HS-5 (cell line): ENCODE results near the gene FBXL19.

Experiments
- DNase-seq: peaks from one replicate; pipeline ENCODE4 v3.0.0-alpha.2; 2012; ENCODE audit warnings: low read depth

FBXL19 gene

DNA sequence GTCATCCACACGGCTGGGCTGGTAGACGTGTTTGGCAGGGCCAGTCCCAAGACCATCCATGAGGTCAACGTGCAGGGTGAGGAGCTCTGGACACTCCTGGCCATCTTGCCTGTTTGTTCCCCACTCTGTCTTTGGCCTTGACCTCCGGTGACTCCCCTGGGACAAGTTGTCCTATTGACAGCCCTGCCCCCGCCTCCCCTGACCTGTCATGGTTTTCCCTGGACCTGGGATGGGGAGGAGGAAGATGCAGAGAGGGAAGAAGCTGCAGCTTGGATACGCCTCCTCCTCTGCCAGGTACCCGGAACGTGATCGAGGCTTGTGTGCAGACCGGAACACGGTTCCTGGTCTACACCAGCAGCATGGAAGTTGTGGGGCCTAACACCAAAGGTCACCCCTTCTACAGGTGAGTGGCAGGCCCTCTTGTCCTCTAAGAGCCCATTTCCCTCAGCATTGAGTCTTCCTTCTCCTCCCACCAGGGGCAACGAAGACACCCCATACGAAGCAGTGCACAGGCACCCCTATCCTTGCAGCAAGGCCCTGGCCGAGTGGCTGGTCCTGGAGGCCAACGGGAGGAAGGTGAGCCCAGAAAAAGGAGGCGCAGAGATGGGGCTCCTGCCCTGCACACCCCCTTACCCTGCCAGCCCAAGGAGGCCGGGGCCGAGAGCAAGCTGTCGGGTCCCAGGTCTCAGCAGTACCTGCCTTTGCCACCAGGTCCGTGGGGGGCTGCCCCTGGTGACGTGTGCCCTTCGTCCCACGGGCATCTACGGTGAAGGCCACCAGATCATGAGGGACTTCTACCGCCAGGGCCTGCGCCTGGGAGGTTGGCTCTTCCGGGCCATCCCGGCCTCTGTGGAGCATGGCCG is 63.0 kb downstream of the FBXL19 start:
- DNase-seq: no peak

DNA sequence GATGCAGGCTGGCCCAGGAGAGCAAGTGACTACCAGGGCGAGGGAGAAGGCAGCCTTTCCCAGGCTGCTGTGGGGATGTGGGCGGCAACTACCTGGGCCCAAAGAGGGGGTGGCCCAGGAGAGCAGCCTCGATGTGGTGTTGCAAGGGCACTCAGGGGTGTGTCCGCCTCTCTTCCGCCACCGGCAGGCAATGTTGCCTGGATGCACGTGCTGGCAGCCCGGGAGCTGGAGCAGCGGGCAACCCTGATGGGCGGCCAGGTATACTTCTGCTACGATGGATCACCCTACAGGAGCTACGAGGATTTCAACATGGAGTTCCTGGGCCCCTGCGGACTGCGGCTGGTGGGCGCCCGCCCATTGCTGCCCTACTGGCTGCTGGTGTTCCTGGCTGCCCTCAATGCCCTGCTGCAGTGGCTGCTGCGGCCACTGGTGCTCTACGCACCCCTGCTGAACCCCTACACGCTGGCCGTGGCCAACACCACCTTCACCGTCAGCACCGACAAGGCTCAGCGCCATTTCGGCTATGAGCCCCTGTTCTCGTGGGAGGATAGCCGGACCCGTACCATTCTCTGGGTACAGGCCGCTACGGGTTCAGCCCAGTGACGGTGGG is 64.3 kb downstream of the FBXL19 start:
- DNase-seq: no peak

DNA sequence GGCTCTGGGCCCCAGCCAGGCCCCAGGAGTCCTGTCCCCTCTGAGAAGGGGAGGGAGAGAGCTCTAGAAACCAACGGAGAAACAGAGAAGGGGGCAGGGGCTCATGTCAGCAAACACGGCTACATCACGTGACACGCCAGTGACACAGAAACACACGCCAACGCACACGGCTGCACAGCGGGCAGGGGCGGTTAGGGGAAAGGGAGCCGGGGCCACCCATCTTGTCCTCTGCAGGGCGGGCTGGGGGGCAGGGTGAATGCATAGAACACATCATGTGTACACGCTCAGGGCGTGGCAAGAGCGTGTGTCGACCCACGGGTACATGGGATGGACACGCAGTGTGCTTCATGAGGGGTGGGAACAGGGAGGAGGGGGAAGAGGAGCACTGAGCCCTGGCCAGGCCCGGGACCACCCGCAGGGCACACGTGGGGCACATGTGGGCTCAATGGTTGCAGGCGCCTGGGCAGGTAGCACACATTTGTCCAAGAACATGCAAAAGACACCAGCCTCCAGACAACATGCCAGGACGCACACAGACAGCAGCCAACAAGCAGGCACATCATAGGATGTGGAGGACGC is 66.2 kb downstream of the FBXL19 start:
- DNase-seq: no peak

DNA sequence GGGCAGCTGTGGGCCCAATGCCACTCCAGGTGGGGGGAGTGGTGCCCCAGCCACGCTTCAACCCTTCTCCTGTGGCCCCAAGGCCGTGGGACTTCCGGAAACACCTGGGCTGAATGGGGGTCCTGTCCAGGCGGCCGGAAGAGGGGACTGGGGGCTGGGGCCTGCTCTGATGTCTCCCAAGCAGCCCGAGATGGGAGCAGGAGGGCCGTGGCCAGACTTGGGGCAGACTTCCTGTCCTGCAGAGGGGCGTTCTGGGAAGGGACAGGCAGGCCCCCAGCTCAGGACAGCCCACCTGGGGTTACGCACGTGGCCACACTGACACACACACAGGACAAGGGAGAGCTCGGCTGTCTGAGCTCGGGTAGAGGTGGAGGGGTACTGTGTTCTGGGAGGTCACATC is 66.7 kb downstream of the FBXL19 start:
- DNase-seq: no peak

DNA sequence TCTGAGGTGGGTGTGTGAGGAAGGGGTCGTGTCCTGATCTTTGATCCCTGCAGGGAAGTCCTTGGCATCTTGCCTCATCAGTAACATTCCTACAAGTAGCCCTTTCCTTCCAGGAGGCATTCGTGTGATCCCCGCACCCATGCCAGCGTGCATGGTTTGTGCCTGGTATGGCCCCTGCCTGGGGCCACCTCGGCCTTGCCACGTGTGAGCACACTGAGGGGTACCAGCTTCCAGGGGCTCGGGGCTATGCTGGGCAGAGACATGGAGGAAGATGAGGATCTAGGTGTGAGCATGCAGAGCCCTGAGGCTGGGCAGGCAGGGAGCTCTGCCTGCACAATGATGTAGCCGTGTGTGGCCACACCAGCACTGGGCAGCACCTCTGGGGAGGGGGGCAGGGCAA is 67.7 kb downstream of the FBXL19 start:
- no peak for DNase-seq

DNA sequence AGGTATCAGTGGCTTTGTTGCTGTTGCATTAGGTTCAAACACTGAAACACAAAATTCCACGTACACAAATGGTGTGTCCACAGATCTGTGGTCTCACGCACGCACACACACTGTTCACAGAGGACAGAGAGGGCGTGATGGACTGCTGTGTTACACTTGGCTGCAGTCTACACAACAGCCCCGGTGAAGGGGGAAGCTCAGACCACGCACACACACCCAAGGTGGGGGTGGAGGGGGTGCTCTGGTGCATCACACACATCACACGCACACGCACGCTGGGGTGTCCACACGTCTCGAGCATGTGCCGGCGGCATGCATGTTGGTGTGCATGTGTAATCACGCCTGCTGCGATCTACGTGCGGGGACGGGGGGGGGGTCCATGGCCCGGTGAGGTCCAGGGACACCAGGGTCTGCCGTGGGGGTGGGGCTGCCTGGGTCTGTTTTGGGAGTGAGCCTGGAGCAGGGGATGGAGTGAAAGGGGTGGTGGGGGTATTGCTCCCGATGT is 69.0 kb downstream of the FBXL19 start:
- no peak for DNase-seq

DNA sequence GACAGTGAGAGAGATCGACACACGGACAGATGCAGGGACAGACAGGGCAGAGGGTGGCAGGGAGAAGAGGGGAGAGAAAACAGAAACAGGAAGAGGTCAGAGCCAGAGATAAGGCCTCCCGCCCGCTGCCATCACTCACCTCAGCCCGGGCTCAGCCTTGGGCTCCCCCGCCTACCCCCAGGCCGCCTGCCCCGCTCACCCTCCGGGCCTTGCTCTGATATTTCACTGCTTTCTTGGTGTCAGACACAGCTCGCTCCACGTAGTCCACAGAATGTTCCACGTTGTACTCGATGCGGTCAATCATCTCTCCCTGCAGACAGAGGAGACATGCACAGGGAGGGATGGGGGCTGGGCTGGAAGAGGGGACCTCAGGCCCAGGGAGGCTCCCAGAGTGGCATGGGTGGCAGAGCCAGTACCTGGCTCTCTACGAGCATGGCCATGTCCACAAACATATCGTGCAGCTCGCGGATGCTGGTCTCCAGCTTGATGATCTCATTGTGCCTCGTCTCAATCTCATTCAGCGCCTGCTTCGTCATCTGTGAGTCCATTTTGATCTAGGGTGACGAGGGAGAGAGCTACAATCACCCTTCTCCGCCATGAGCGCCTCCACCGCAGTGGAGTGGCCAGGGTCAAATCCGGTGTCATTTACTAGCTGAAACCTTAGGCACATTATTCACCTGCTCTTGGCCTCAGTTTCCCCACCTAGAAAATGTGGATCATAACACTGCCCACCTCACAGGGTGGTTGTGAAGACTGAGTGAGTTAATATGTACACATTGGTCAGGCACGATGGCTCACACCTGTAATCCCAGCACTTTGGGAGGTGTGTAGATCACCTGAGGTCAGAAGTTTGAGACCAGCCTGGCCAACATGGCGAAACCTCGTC is 69.8 kb downstream of the FBXL19 start:
- no peak for DNase-seq

DNA sequence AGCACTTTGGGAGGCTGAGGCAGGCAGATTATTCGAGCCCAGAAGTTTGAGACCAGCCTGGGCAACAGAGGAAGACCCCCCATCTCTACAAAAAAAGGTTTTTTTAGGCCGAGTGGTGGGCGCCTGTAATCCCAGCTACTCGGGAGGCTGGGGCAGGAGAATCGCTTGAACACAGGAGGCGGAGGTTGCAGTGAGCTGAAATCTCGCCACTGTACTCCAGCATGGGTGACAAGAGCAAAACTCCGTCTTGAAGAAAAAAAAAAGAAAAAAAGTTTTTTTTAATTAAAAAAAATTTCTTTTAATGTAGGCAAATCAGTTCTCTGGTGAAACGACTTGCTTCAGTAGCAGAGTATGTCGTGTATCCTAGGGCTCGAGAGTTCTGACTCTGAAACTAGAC is 72.6 kb downstream of the FBXL19 start:
- DNase-seq: no peak

DNA sequence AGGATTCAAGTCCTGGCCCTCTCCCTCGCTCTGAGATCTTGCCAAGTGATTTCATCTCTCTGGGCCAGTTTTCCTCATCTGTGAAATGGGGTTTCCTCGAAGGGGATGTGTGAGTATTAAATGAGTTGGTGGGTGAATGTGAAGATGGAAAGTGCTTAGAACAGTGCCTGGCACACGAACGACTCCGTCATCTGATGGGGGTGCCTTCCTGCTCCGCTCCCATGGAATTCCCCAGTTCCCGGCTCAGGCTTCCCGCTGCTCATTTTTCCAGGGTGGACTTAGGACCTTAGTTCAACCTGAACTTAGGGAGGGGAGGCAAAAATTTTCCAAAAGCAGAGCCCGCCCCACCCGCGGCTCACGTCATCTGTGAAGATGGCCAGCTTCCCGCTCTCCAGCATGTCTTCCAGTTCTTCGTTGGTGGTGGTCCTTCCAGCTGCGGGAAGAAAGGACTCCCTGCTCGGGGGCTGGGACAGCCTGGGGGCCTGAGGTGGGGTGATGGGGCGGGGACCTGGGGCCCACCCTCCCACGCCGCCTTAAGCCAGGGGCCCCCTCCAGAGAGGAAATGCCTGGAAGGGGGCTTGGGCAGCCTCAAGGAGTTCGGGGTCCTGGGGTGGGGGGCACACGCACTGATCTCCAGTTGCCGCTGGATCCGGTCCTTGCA is 73.1 kb downstream of the FBXL19 start:
- no peak for DNase-seq

DNA sequence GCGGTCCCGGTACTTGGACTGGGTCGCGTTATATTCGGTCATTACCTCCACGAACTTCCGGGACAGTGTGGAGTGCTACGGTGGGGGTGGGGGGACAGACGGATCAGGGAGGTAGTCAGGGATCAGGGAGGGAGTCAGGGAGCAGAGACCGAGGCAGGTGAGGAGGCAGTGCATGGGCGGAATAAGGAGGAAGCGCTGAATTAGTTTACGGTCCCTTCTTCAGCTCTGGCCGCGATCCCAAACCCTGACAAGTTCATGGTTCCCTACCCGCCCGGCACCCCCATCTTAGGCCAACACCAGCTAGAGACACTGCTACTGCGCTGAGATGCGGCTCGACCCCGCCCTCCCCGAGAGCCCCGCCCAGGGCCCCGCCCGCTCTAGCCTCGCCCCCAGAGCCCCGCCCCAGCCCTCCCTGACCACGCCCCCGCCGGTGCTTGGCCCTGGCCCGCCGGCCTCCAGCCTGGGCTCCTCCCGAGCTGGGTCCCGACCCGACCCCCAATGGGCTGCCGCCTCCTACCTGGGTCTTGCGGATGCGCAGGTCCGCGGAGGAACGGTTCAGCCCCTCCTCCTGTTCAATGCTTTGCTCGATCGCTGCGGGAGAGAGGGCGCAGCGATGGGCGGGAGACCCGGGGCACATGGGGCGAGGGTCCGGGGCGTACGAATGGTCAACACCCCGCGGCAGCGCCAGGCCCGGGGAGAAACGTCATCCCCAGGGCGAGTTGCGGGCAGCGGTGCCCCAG is 73.8 kb downstream of the FBXL19 start:
- no peak for DNase-seq

DNA sequence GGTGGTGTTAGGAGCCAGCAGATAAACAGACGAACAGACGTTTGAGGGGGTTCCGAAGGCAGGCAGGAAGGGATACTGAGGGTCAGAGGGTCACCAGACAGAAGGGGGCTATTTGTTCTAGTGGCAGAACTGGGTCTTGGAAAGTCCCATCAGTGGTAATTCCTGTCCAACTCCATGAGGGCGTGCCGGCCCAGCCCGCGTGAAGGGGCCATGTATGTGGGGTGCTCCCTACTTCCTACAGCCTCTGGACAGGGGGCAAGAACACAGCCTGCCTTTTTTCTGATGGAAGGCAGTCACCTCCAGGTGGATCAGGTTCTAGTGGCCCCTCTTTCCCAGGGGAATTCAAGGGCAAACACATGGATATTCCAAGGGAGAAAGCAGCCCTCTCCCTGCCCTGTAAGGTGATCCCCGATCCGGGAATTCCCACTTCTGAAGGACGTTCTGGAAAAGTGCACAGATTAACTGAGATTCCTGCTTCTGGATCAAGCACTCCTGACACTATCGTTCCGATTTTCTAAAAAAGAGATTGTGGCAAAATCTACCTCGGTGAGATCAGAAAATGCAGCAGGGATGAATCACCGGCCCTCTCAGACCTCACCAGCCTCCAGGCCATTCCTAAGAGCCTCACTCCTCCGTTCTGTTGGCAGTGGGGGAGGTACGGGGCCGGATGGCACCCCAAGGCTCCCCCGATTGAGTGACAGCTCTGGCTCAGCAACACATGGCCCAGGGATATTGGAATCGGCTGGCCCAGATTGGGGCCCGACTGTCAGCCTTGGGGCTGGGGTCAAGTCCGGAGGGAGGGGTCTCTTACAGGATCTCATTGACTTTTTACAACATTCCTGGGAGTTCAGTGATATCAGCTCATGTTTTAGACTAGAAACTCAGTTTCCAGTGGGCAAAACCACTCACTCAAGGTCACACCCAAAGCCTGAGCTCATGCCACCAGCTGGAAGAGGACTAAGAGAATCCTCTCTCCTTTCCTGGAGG is 74.6 kb downstream of the FBXL19 start:
- peak; percentile 87 for DNase-seq
